Measurements from ENCODE around the gene OLFML2A.

OLFML2A gene

DNA sequence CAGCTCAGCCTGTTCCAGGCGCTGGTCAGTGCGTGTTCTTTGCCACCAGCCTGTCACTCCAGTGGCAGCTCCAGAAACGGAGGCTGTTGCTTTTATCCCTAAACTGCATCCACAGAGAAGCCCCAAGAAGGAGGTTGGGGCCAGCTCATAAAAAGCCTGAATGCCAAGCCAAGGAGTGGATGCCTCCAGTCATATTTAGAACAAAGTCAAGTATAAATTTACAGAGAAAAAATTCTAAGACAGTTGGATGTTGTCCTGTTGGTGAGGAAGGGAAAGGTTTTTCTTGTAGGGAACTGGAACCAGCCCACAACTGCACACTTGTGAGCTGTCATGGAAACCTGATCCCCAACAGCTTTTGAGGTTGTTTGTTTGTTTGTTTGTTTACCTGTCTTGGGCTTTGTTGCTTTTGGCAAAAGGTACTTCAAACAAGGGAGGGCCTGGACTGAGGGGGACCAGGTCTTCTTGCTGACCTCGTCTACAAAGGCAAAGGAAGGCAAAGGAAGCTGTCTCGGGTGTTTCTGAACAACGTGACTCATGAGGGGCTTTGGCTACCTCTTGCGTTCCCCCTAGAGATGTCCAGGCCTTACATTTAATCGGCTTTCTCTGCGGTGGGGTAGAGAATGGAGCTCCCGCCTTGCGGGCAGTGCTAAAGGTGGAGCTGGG lies 36.7 kb downstream of the OLFML2A start:
- no peak for DNase-seq (ENCODE audit: low read depth)
- no peak overlapping the region for H3K4me3 ChIP-seq (ENCODE audit: low read length)
- TF ChIP-seq, protein P1, sequence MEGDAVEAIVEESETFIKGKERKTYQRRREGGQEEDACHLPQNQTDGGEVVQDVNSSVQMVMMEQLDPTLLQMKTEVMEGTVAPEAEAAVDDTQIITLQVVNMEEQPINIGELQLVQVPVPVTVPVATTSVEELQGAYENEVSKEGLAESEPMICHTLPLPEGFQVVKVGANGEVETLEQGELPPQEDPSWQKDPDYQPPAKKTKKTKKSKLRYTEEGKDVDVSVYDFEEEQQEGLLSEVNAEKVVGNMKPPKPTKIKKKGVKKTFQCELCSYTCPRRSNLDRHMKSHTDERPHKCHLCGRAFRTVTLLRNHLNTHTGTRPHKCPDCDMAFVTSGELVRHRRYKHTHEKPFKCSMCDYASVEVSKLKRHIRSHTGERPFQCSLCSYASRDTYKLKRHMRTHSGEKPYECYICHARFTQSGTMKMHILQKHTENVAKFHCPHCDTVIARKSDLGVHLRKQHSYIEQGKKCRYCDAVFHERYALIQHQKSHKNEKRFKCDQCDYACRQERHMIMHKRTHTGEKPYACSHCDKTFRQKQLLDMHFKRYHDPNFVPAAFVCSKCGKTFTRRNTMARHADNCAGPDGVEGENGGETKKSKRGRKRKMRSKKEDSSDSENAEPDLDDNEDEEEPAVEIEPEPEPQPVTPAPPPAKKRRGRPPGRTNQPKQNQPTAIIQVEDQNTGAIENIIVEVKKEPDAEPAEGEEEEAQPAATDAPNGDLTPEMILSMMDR (conservative IDR thresholded peaks at IDR 0.05; ENCODE audit: low read length) = no peak

DNA sequence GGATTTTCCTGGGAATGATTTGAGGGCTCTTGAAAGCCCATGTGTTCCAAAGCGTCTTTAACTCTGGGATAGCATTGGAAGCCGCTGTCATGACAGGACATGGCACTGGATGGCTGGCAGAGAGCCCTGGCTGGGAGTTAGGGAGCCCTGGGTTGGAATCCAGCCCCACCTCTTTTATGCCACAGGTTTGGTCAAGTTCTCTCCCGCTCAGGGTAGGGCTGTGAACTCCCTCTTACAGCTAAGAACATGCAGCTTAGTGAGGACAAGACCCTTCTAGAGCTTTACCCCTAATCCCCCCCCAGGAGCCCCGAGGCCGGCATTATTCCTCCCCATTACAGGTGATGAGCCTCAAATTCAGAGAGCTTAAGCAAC lies 37.2 kb downstream of the OLFML2A start:
- no peak for DNase-seq (ENCODE audit: low read depth)
- TF ChIP-seq, protein P1 (conservative IDR thresholded peaks at IDR 0.05; ENCODE audit: low read length) = no peak
- H3K4me3 ChIP-seq (ENCODE audit: low read length) = no peak overlapping the region

- TF ChIP-seq, protein P1 (conservative IDR thresholded peaks at IDR 0.05; ENCODE audit: low read length) = no peak
- no peak overlapping the region for H3K4me3 ChIP-seq (ENCODE audit: low read length)
- no peak for DNase-seq (ENCODE audit: low read depth)
These were observed 38.7 kb downstream of the OLFML2A start for GRCh38 chr9:124815601-124816000.

DNA sequence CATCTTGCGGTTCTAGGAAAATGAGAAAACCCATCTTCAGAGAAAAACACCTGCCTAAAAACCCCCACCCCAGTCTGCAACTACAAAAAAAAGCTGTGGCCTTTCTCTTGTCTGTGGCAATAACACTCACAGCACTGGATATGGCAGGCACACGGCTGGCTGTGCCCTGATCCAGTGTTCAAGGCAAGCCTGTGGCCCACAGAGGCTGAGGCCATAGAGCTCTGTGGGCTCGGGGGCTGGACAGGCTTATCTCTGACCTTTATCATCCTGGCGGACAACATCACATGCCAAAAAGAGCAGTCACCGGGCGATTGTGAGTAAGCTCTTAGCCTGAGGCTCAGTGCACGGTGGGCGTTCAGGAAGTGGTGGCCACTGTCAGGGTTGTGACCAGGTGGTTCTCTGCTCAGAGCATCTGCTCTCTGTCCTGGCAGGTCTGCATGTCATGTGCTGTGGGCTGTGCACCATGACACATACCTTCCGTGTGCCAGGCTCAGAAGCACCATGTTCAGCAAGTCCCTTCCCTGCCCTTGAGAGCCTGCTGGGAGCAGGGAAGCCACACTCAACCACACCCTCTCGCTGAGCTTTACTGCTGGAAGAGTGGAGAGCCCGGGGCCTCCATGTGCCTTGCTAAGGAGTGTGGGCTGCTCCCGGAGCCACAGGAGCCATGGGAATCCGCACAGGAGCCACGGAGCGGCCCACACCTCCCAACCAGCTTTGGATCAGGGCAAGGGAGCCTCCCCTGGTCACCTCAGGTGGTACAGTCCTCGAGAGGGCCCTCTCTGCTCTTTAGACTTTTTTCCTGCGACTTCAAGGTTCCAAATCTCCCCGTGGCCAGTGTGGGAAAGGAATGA lies 41.7 kb downstream of the OLFML2A start:
- no peak overlapping the region for H3K4me3 ChIP-seq (ENCODE audit: low read length)
- no peak for DNase-seq (ENCODE audit: low read depth)
- TF ChIP-seq, protein P1 (conservative IDR thresholded peaks at IDR 0.05; ENCODE audit: low read length) = no peak

GRCh38 chr9:124820698-124821623 lies 44.0 kb downstream of the OLFML2A start:
- TF ChIP-seq, protein P1 (conservative IDR thresholded peaks at IDR 0.05; ENCODE audit: low read length) = no peak
- no peak for DNase-seq (ENCODE audit: low read depth)
- H3K4me3 ChIP-seq (ENCODE audit: low read length) = no peak overlapping the region

- no peak overlapping the region for H3K4me3 ChIP-seq (ENCODE audit: low read length)
- no peak for DNase-seq (ENCODE audit: low read depth)
- TF ChIP-seq, protein P1 (conservative IDR thresholded peaks at IDR 0.05; ENCODE audit: low read length) = no peak
These were observed 51.8 kb downstream of the OLFML2A start for GRCh38 chr9:124828489-124829333.
